Measurements from ENCODE around the gene GPATCH2. TPM values are rescaled to one million over a fixed set of nuclear protein-coding genes. Genes with fewer than 3 reads are reported as not detected.

Gene GPATCH2
- polyA plus RNA-seq, 2 donors: 2.3 to 3.0 TPM

- Histone ChIP-seq H3K27ac (ENCODE audit: low read depth in 2 of 2, low read length in 1 of 2) (no peak overlapping the region), H3K4me3 (ENCODE audit: low read depth in 1 of 2, low read length in 2 of 2) (no peak overlapping the region), H3K9me3 (ENCODE audit: control insufficient read depth in 2 of 2, insufficient read depth in 1 of 2, low read depth in 1 of 2, low read length in 1 of 2) (no peaks in the 10 kb centered on the region), H3K4me1 (ENCODE audit: control insufficient read depth in 2 of 2, insufficient read depth in 2 of 2, low read length in 1 of 2) (no peaks in the 10 kb centered on the region), H3K36me3 (ENCODE audit: control insufficient read depth in 2 of 2, insufficient read depth in 2 of 2, low read length in 1 of 2) (no peaks in the 10 kb centered on the region), H3K27me3 (ENCODE audit: control insufficient read depth in 1 of 2, insufficient read depth in 2 of 2, low read length in 2 of 2) (no peaks in the 10 kb centered on the region)
- 65 to 77% methylated on average over 1 of the region's 1 CpG for WGBS, 2 donors
Observed at GRCh38 chr1:217471403-217471802, 159.5 kb downstream of the GPATCH2 start.

GRCh38 chr1:217469983-217470382, 160.9 kb downstream of the GPATCH2 start:
- Histone ChIP-seq H3K9me3 (ENCODE audit: control insufficient read depth in 2 of 2, insufficient read depth in 1 of 2, low read depth in 1 of 2, low read length in 1 of 2) (no peaks in the 10 kb centered on the region), H3K4me1 (ENCODE audit: control insufficient read depth in 2 of 2, insufficient read depth in 2 of 2, low read length in 1 of 2) (no peaks in the 10 kb centered on the region), H3K36me3 (ENCODE audit: control insufficient read depth in 2 of 2, insufficient read depth in 2 of 2, low read length in 1 of 2) (no peaks in the 10 kb centered on the region), H3K4me3 (ENCODE audit: low read depth in 1 of 2, low read length in 2 of 2) (no peak overlapping the region), H3K27me3 (ENCODE audit: control insufficient read depth in 1 of 2, insufficient read depth in 2 of 2, low read length in 2 of 2) (no peaks in the 10 kb centered on the region), H3K27ac (ENCODE audit: low read depth in 2 of 2, low read length in 1 of 2) (no peak overlapping the region)
- WGBS, 2 donors: 78 to 86% methylated on average over 1 of the region's 1 CpG

DNA sequence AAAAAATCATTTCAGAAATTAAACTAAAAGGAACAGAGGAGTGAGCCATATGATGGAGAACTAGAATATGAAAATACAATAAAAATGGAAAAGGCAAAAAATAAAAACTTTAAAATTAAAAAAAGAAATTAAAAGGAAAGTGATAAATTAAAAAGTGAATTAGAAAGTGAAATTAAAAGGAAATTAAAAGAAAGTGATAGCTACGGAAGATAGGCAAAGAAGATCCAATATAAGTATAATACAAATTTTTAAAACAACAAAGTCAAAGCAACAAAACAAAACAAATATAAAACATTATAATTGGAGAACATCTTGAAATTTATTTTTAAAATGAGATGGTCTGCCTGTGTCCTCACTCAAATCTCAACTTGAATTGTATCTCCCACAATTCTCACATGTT, 165.8 kb downstream of the GPATCH2 start:
- H3K4me3 ChIP-seq (ENCODE audit: low read depth in 1 of 2, low read length in 2 of 2): no peak overlapping the region
- H3K27ac ChIP-seq (ENCODE audit: low read depth in 2 of 2, low read length in 1 of 2): no peak overlapping the region
- no peaks in the 10 kb centered on the region for H3K36me3 ChIP-seq (ENCODE audit: control insufficient read depth in 2 of 2, insufficient read depth in 2 of 2, low read length in 1 of 2)
- H3K4me1 ChIP-seq (ENCODE audit: control insufficient read depth in 2 of 2, insufficient read depth in 2 of 2, low read length in 1 of 2): no peaks in the 10 kb centered on the region
- no peaks in the 10 kb centered on the region for H3K9me3 ChIP-seq (ENCODE audit: control insufficient read depth in 2 of 2, insufficient read depth in 1 of 2, low read depth in 1 of 2, low read length in 1 of 2)
- 97 to 100% methylated on average over 1 of the region's 1 CpG for WGBS, 2 donors
- no peaks in the 10 kb centered on the region for H3K27me3 ChIP-seq (ENCODE audit: control insufficient read depth in 1 of 2, insufficient read depth in 2 of 2, low read length in 2 of 2)

GRCh38 chr1:217462666-217463065, 168.2 kb downstream of the GPATCH2 start:
- no peak overlapping the region for H3K4me3 ChIP-seq (ENCODE audit: low read depth in 1 of 2, low read length in 2 of 2)
- H3K36me3 ChIP-seq (ENCODE audit: control insufficient read depth in 2 of 2, insufficient read depth in 2 of 2, low read length in 1 of 2): no peaks in the 10 kb centered on the region
- 95 to 100% methylated on average over 1 of the region's 1 CpG for WGBS, 2 donors
- H3K9me3 ChIP-seq (ENCODE audit: control insufficient read depth in 2 of 2, insufficient read depth in 1 of 2, low read depth in 1 of 2, low read length in 1 of 2): no peaks in the 10 kb centered on the region
- H3K27ac ChIP-seq (ENCODE audit: low read depth in 2 of 2, low read length in 1 of 2): no peak overlapping the region
- no peaks in the 10 kb centered on the region for H3K27me3 ChIP-seq (ENCODE audit: control insufficient read depth in 1 of 2, insufficient read depth in 2 of 2, low read length in 2 of 2)
- no peaks in the 10 kb centered on the region for H3K4me1 ChIP-seq (ENCODE audit: control insufficient read depth in 2 of 2, insufficient read depth in 2 of 2, low read length in 1 of 2)

DNA sequence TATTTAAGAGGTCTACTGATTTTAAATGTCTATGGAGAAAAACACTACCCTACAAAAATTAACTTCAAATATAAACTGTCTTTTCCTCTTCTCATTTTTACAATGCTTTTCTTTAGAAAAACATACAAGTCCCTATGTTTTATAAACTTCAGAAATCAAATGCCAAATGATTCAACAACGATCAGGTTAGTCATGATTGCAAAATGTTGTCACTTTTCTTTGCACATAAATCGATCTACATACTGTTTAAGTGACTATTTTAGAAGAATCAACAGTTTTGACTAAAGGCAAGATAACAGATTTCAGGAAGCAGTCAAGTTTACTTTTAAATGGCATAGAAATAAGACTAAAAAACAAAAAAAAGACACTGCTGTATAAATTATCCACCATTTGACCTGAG, 168.7 kb downstream of the GPATCH2 start:
- 71 to 76% methylated on average over 2 of the region's 2 CpGs for WGBS, 2 donors
- Histone ChIP-seq H3K27ac (ENCODE audit: low read depth in 2 of 2, low read length in 1 of 2) (no peak overlapping the region), H3K9me3 (ENCODE audit: control insufficient read depth in 2 of 2, insufficient read depth in 1 of 2, low read depth in 1 of 2, low read length in 1 of 2) (no peaks in the 10 kb centered on the region), H3K4me3 (ENCODE audit: low read depth in 1 of 2, low read length in 2 of 2) (no peak overlapping the region), H3K27me3 (ENCODE audit: control insufficient read depth in 1 of 2, insufficient read depth in 2 of 2, low read length in 2 of 2) (no peaks in the 10 kb centered on the region), H3K36me3 (ENCODE audit: control insufficient read depth in 2 of 2, insufficient read depth in 2 of 2, low read length in 1 of 2) (no peaks in the 10 kb centered on the region), H3K4me1 (ENCODE audit: control insufficient read depth in 2 of 2, insufficient read depth in 2 of 2, low read length in 1 of 2) (no peaks in the 10 kb centered on the region)

GRCh38 chr1:217457016-217457415, 173.9 kb downstream of the GPATCH2 start:
- WGBS, 2 donors: 85 to 91% methylated on average over 2 of the region's 2 CpGs
- Histone ChIP-seq H3K4me3 (ENCODE audit: low read depth in 1 of 2, low read length in 2 of 2) (no peak overlapping the region), H3K4me1 (ENCODE audit: control insufficient read depth in 2 of 2, insufficient read depth in 2 of 2, low read length in 1 of 2) (no peaks in the 10 kb centered on the region), H3K27me3 (ENCODE audit: control insufficient read depth in 1 of 2, insufficient read depth in 2 of 2, low read length in 2 of 2) (no peaks in the 10 kb centered on the region), H3K36me3 (ENCODE audit: control insufficient read depth in 2 of 2, insufficient read depth in 2 of 2, low read length in 1 of 2) (peaks cover 0 to under 1% of the 10 kb centered on the region in 2 donors), H3K9me3 (ENCODE audit: control insufficient read depth in 2 of 2, insufficient read depth in 1 of 2, low read depth in 1 of 2, low read length in 1 of 2) (peaks cover 0 to 5% of the 10 kb centered on the region in 2 donors), H3K27ac (ENCODE audit: low read depth in 2 of 2, low read length in 1 of 2) (no peak overlapping the region)

DNA sequence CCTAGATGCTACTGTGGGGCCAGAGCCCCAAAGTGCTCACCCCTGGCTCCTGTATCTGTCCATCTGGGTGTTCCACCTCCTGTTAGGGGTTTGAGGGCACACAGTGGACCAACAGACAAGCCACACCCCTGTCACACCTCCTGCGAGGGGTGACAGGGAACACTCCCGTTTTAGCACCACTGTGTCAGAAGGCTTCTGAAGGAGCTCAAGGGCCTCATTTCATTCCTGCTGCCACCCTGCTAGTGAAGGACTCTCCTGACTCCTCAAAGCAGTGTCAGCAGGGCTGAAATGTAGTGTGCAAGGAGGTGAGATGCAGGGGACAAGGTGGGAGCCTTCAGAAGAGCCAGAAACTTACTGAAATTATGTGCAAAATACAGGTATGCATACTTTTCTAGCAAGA, 174.6 kb downstream of the GPATCH2 start:
- 82 to 86% methylated on average over 2 of the region's 2 CpGs for WGBS, 2 donors
- no peaks in the 10 kb centered on the region for H3K4me1 ChIP-seq (ENCODE audit: control insufficient read depth in 2 of 2, insufficient read depth in 2 of 2, low read length in 1 of 2)
- peaks cover 0 to 3% of the 10 kb centered on the region in 2 donors for H3K36me3 ChIP-seq (ENCODE audit: control insufficient read depth in 2 of 2, insufficient read depth in 2 of 2, low read length in 1 of 2)
- H3K27ac ChIP-seq (ENCODE audit: low read depth in 2 of 2, low read length in 1 of 2): no peak overlapping the region
- H3K9me3 ChIP-seq (ENCODE audit: control insufficient read depth in 2 of 2, insufficient read depth in 1 of 2, low read depth in 1 of 2, low read length in 1 of 2): peaks cover 0 to 5% of the 10 kb centered on the region in 2 donors
- H3K27me3 ChIP-seq (ENCODE audit: control insufficient read depth in 1 of 2, insufficient read depth in 2 of 2, low read length in 2 of 2): no peaks in the 10 kb centered on the region
- no peak overlapping the region for H3K4me3 ChIP-seq (ENCODE audit: low read depth in 1 of 2, low read length in 2 of 2)

DNA sequence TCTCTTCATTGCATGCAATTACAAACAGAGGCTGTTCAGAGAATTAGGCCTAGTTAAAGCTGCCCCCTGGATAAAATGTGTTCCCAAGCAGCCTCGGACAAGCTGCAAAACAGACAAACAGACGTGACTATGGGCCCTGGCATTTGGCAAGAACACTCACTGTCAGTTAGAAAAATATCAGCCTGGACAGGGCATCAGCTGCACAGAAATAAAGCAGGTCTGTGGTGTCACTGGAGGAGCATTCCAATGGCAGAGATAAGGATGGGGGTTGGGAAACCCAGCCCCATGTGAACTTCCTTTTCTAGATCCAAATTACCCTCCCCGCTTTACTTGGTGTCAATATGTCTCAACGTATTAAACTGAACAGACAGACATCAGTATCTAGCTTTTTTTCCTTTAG, 177.1 kb downstream of the GPATCH2 start:
- no peak overlapping the region for H3K27ac ChIP-seq (ENCODE audit: low read depth in 2 of 2, low read length in 1 of 2)
- peaks cover 0 to 3% of the 10 kb centered on the region in 2 donors for H3K36me3 ChIP-seq (ENCODE audit: control insufficient read depth in 2 of 2, insufficient read depth in 2 of 2, low read length in 1 of 2)
- H3K9me3 ChIP-seq (ENCODE audit: control insufficient read depth in 2 of 2, insufficient read depth in 1 of 2, low read depth in 1 of 2, low read length in 1 of 2): peaks cover 0 to 5% of the 10 kb centered on the region in 2 donors
- no peaks in the 10 kb centered on the region for H3K27me3 ChIP-seq (ENCODE audit: control insufficient read depth in 1 of 2, insufficient read depth in 2 of 2, low read length in 2 of 2)
- no peak overlapping the region for H3K4me3 ChIP-seq (ENCODE audit: low read depth in 1 of 2, low read length in 2 of 2)
- 87 to 89% methylated on average over 4 of the region's 4 CpGs for WGBS, 2 donors
- no peaks in the 10 kb centered on the region for H3K4me1 ChIP-seq (ENCODE audit: control insufficient read depth in 2 of 2, insufficient read depth in 2 of 2, low read length in 1 of 2)

DNA sequence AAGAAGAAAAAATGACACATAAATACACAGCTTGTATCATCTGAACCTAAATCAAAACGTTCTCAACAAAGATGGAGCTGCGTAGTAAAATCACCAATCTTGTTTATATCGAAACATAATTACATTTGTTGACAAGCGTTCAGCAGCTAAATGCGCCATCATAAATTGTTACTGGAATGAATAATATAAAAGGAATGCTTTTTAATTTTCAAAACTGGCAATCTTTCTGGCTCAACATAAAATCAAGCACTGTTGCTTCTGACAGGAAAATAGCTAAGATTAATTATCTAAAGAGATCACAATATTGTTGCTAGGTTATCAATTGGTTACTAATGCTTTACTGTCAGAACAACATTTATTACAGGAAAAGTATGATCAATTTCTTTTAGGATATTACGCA, 181.5 kb downstream of the GPATCH2 start:
- 90 to 95% methylated on average over 6 of the region's 6 CpGs for WGBS, 2 donors
- Histone ChIP-seq H3K36me3 (ENCODE audit: control insufficient read depth in 2 of 2, insufficient read depth in 2 of 2, low read length in 1 of 2) (peaks cover 2 to 3% of the 10 kb centered on the region in 2 donors), H3K27me3 (ENCODE audit: control insufficient read depth in 1 of 2, insufficient read depth in 2 of 2, low read length in 2 of 2) (no peaks in the 10 kb centered on the region), H3K4me3 (ENCODE audit: low read depth in 1 of 2, low read length in 2 of 2) (no peak overlapping the region), H3K9me3 (ENCODE audit: control insufficient read depth in 2 of 2, insufficient read depth in 1 of 2, low read depth in 1 of 2, low read length in 1 of 2) (no peaks in the 10 kb centered on the region), H3K27ac (ENCODE audit: low read depth in 2 of 2, low read length in 1 of 2) (no peak overlapping the region), H3K4me1 (ENCODE audit: control insufficient read depth in 2 of 2, insufficient read depth in 2 of 2, low read length in 1 of 2) (no peaks in the 10 kb centered on the region)

GRCh38 chr1:217443845-217444244, 187.0 kb downstream of the GPATCH2 start:
- H3K27ac ChIP-seq (ENCODE audit: low read depth in 2 of 2, low read length in 1 of 2): no peak overlapping the region
- no peaks in the 10 kb centered on the region for H3K4me1 ChIP-seq (ENCODE audit: control insufficient read depth in 2 of 2, insufficient read depth in 2 of 2, low read length in 1 of 2)
- H3K9me3 ChIP-seq (ENCODE audit: control insufficient read depth in 2 of 2, insufficient read depth in 1 of 2, low read depth in 1 of 2, low read length in 1 of 2): no peaks in the 10 kb centered on the region
- 94 to 97% methylated on average over 2 of the region's 2 CpGs for WGBS, 2 donors
- H3K27me3 ChIP-seq (ENCODE audit: control insufficient read depth in 1 of 2, insufficient read depth in 2 of 2, low read length in 2 of 2): no peaks in the 10 kb centered on the region
- H3K4me3 ChIP-seq (ENCODE audit: low read depth in 1 of 2, low read length in 2 of 2): no peak overlapping the region
- H3K36me3 ChIP-seq (ENCODE audit: control insufficient read depth in 2 of 2, insufficient read depth in 2 of 2, low read length in 1 of 2): peaks cover 0 to 2% of the 10 kb centered on the region in 2 donors
